Astrocyte (in vitro differentiated cells and primary cell): ENCODE results near the gene FTO. TPM values are rescaled to one million over a fixed set of nuclear protein-coding genes. Genes with fewer than 3 reads are reported as not detected.

Experiments used
- DNase-seq: peaks from one replicate; pipeline ENCODE4 v3.0.0-alpha.2; 2010; ENCODE audit warnings: low read depth
- FAIRE-seq: peaks from 2 replicates; lab custom pipeline; 2011; peaks lifted over from hg19 to GRCh38; lab: Jason Lieb, UNC
- H2AFZ ChIP-seq: 2 replicates; pipeline ENCODE4 v1.6.0; 2012; ENCODE audit warnings: low read depth, low read length, inconsistent platforms
- H3K27ac ChIP-seq: 2 replicates; pipeline ENCODE4 v1.5.1; 2011; ENCODE audit warnings: low read depth, low read length, inconsistent platforms
- H3K27me3 ChIP-seq: 2 replicates; pipeline ENCODE4 v1.6.0; 2011; ENCODE audit warnings: low read length, inconsistent platforms; ENCODE audit not compliant: insufficient read depth
- H3K36me3 ChIP-seq: 2 replicates; pipeline ENCODE4 v1.5.1; 2011; ENCODE audit warnings: low read length, inconsistent platforms; ENCODE audit not compliant: insufficient read depth
- H3K4me1 ChIP-seq: 2 replicates; pipeline ENCODE4 v1.5.1; 2011; ENCODE audit warnings: low read length, inconsistent platforms; ENCODE audit not compliant: insufficient read depth
- H3K4me2 ChIP-seq: 2 replicates; pipeline ENCODE4 v1.6.0; 2012; ENCODE audit warnings: low read length, inconsistent platforms
- H3K4me3 ChIP-seq: 2 replicates; pipeline ENCODE4 v1.5.1; 2011; ENCODE audit warnings: low read depth, mild to moderate bottlenecking, low read length, inconsistent platforms; ENCODE audit not compliant: insufficient read depth
- H3K79me2 ChIP-seq: 2 replicates; pipeline ENCODE4 v1.6.0; 2012; ENCODE audit warnings: mild to moderate bottlenecking, low read length, inconsistent platforms; ENCODE audit not compliant: insufficient read depth
- H3K9ac ChIP-seq: 2 replicates; pipeline ENCODE4 v1.6.0; 2012; ENCODE audit warnings: mild to moderate bottlenecking, low read length, inconsistent platforms
- H3K9me3 ChIP-seq: 2 replicates; pipeline ENCODE4 v1.5.1; 2012; ENCODE audit warnings: low read depth, mild to moderate bottlenecking, low read length, inconsistent platforms; ENCODE audit not compliant: insufficient read depth
- H4K20me1 ChIP-seq: 2 replicates; pipeline ENCODE4 v1.6.0; 2012; ENCODE audit warnings: low read length, inconsistent platforms; ENCODE audit not compliant: insufficient read depth
- H3K27ac Mint-ChIP-seq: one replicate; pipeline ENCODE4 v1.8.0; 2021; ENCODE audit warnings: mild to moderate bottlenecking, mixed read lengths; ENCODE audit not compliant: unreplicated experiment
- H3K27me3 Mint-ChIP-seq: one replicate; pipeline ENCODE4 v1.8.0; 2021; ENCODE audit warnings: low read depth, mixed read lengths; ENCODE audit not compliant: unreplicated experiment
- H3K36me3 Mint-ChIP-seq: one replicate; pipeline ENCODE4 v1.8.0; 2021; ENCODE audit warnings: low read depth, mixed read lengths; ENCODE audit not compliant: unreplicated experiment
- H3K4me1 Mint-ChIP-seq: one replicate; pipeline ENCODE4 v1.8.0; 2021; ENCODE audit warnings: low read depth, mixed read lengths; ENCODE audit not compliant: unreplicated experiment
- H3K4me3 Mint-ChIP-seq: one replicate; pipeline ENCODE4 v1.8.0; 2021; ENCODE audit warnings: mild to moderate bottlenecking, moderate library complexity, mixed read lengths; ENCODE audit not compliant: unreplicated experiment
- H3K9me3 Mint-ChIP-seq: one replicate; pipeline ENCODE4 v1.8.0; 2021; ENCODE audit warnings: mild to moderate bottlenecking, mixed read lengths; ENCODE audit not compliant: unreplicated experiment
- EZH2 ChIP-seq: IDR thresholded peaks from 2 replicates; pipeline ENCODE4 v1.6.1; 2012; ENCODE audit warnings: mild to moderate bottlenecking, low read length, inconsistent platforms; ENCODE audit not compliant: insufficient read depth
- total RNA-seq: library from RNA; stranded (reverse); gene quantifications from 2 replicates; pipeline ENCODE4 v1.2.1, GENCODE V29; 2021
- TF ChIP-seq, protein P1 (sequence below): IDR thresholded peaks from 2 replicates; pipeline ENCODE4 v1.5.1; 2011; ENCODE audit warnings: low read depth, mild to moderate bottlenecking, inconsistent platforms, low read length, moderate library complexity; ENCODE audit not compliant: insufficient read depth

The FTO gene
- total RNA-seq, 1 donor from 2014 or later = 73.1 TPM

DNA sequence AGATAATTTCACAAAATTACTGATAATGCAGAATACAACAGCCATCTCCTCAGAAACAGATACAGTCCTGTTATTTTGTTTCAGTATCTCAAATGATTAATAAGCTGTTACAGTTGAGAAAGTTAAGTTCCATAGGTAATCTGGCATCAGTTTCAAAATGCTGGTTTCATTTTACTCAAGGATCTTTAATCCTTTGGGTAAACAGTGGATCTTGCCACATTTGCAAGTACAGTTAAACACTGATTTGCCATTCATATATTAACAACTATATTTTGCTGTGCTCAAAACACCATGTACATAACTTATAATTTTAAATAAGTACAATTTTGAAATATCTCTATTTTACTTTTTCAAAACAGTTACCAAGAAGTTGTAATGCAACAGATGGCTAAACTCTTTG is 31.5 kb upstream of the FTO start:
- H3K4me3 Mint-ChIP-seq = no peak overlapping the region
- Histone ChIP-seq H3K9me3 (no peaks in the 10 kb centered on the region), H3K4me3 (no peak overlapping the region), H3K27ac (no peak overlapping the region), H3K4me2 (no peak overlapping the region), H3K9ac (no peak overlapping the region), H3K79me2 (no peaks in the 10 kb centered on the region), H3K36me3 (peaks cover 5% of the 10 kb centered on the region), H2AFZ (no peak overlapping the region), H3K4me1 (no peaks in the 10 kb centered on the region), H3K27me3 (no peaks in the 10 kb centered on the region), H4K20me1 (no peaks in the 10 kb centered on the region)
- TF ChIP-seq, protein P1, sequence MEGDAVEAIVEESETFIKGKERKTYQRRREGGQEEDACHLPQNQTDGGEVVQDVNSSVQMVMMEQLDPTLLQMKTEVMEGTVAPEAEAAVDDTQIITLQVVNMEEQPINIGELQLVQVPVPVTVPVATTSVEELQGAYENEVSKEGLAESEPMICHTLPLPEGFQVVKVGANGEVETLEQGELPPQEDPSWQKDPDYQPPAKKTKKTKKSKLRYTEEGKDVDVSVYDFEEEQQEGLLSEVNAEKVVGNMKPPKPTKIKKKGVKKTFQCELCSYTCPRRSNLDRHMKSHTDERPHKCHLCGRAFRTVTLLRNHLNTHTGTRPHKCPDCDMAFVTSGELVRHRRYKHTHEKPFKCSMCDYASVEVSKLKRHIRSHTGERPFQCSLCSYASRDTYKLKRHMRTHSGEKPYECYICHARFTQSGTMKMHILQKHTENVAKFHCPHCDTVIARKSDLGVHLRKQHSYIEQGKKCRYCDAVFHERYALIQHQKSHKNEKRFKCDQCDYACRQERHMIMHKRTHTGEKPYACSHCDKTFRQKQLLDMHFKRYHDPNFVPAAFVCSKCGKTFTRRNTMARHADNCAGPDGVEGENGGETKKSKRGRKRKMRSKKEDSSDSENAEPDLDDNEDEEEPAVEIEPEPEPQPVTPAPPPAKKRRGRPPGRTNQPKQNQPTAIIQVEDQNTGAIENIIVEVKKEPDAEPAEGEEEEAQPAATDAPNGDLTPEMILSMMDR = no peak
- TF ChIP-seq EZH2 = no peak
- peaks cover 1% of the 10 kb centered on the region for H3K4me1 Mint-ChIP-seq
- FAIRE-seq = peak; percentile 39
- no peaks in the 10 kb centered on the region for H3K36me3 Mint-ChIP-seq
- H3K27ac Mint-ChIP-seq = no peak overlapping the region
- H3K9me3 Mint-ChIP-seq = no peaks in the 10 kb centered on the region
- DNase-seq = no peak
- no peaks in the 10 kb centered on the region for H3K27me3 Mint-ChIP-seq

DNA sequence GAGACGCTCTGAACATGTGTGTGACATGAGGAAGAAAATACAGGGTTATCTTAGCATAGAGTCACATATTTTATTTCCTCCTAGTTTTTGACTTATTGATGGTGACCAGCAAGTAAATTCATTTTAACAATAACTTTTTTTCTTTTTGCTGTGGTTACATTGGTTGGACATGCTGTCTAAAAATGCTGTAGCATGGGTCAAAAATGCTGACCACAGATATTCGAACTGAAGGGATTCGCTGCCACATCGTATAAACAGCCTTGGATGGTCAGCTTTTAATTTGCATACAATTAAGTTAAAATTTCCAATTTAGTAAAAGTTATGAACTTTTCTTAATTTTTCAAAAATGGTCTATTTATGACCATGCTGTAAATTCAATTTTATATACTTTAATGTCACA is 30.8 kb upstream of the FTO start:
- H3K9me3 Mint-ChIP-seq = no peaks in the 10 kb centered on the region
- no peak for TF ChIP-seq EZH2
- TF ChIP-seq, protein P1 = no peak
- H3K36me3 ChIP-seq = peaks cover 5% of the 10 kb centered on the region

DNA sequence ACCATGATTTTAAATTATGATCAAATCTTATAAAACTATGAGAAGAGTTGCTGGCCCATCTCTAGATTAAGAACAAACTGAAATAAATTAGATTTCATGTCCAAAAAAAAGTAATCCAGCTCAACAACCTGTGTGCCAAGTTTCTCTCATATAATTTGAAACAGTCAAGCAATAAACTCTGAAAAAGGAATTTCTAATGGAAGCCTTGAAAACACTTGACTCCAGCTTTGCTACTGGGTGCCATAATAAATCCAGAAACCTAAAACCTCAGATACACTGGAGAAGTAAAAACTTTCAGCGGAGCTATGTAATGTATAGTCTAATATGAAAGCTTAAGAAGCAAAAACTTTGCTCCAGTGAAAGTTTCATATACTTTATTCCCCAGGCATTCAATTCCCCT is 25.8 kb upstream of the FTO start:
- no peak for DNase-seq
- Histone ChIP-seq H3K36me3 (peaks cover 3% of the 10 kb centered on the region), H3K27ac (no peak overlapping the region), H3K4me1 (no peaks in the 10 kb centered on the region), H3K79me2 (no peaks in the 10 kb centered on the region), H2AFZ (no peak overlapping the region), H3K27me3 (no peaks in the 10 kb centered on the region), H4K20me1 (no peaks in the 10 kb centered on the region), H3K4me3 (no peak overlapping the region), H3K4me2 (no peak overlapping the region), H3K9ac (no peak overlapping the region), H3K9me3 (no peaks in the 10 kb centered on the region)
- Mint-ChIP-seq H3K9me3 (no peaks in the 10 kb centered on the region), H3K36me3 (no peaks in the 10 kb centered on the region), H3K4me1 (peaks cover 1% of the 10 kb centered on the region), H3K27ac (no peak overlapping the region), H3K4me3 (no peak overlapping the region), H3K27me3 (no peaks in the 10 kb centered on the region)
- FAIRE-seq = no peak
- no peak for TF ChIP-seq EZH2
- TF ChIP-seq, protein P1 = no peak

More for the DNA sequence above, 30.8 kb upstream of the FTO start:
- peak; percentile 41 for FAIRE-seq
- H3K4me3 Mint-ChIP-seq = no peak overlapping the region
- Histone ChIP-seq H3K27me3 (no peaks in the 10 kb centered on the region), H3K4me2 (no peak overlapping the region), H2AFZ (no peak overlapping the region), H3K79me2 (no peaks in the 10 kb centered on the region), H3K4me3 (no peak overlapping the region), H3K9me3 (no peaks in the 10 kb centered on the region), H3K4me1 (no peaks in the 10 kb centered on the region), H4K20me1 (no peaks in the 10 kb centered on the region), H3K27ac (no peak overlapping the region), H3K9ac (no peak overlapping the region)
- H3K27ac Mint-ChIP-seq = no peak overlapping the region
- H3K36me3 Mint-ChIP-seq = no peaks in the 10 kb centered on the region
- H3K27me3 Mint-ChIP-seq = no peaks in the 10 kb centered on the region
- peak; percentile 22 for DNase-seq
- peaks cover 1% of the 10 kb centered on the region for H3K4me1 Mint-ChIP-seq
